SK-N-SH treated with all-trans-retinoic acid at 6 μM for 48 hours (cell line): ENCODE data around the gene FAM151A.

ENCODE experiments used
- BACH2 ChIP-seq: fragments of 250-450 bp; sonication (Bioruptor Pico); IDR thresholded peaks from 2 replicates; pipeline ENCODE4 v1.9.0; 2021; ENCODE audit warnings: mild to moderate bottlenecking, borderline replicate concordance
- ESRRG ChIP-seq: fragments of 250-450 bp; sonication (Bioruptor Pico); IDR thresholded peaks from 2 replicates; pipeline ENCODE4 v1.6.1; 2021; ENCODE audit warnings: mild to moderate bottlenecking
- GLIS3 ChIP-seq: fragments of 250-450 bp; sonication (Bioruptor Pico); IDR thresholded peaks from 2 replicates; pipeline ENCODE4 v1.5.0; 2020; ENCODE audit warnings: mild to moderate bottlenecking, moderate library complexity
- OSR1 ChIP-seq: fragments of 250-450 bp; sonication (Bioruptor Pico); IDR thresholded peaks from 2 replicates; pipeline ENCODE4 v1.8.0; 2022; ENCODE audit warnings: moderate library complexity, mild to moderate bottlenecking, inconsistent platforms
- TCF4 ChIP-seq: fragments of 250-450 bp; sonication (Bioruptor Pico); IDR thresholded peaks from 2 replicates; pipeline ENCODE4 v1.8.0; 2021; ENCODE audit warnings: mild to moderate bottlenecking, moderate library complexity, borderline replicate concordance
- ZC3H10 ChIP-seq: fragments of 250-450 bp; sonication (Bioruptor Pico); IDR thresholded peaks from 2 replicates; pipeline ENCODE4 v1.5.1; 2021; ENCODE audit warnings: mild to moderate bottlenecking, moderate library complexity
- ZFP3 ChIP-seq: fragments of 250-450 bp; sonication (Bioruptor Pico); IDR thresholded peaks from 2 replicates; pipeline ENCODE4 v1.5.0; 2020; ENCODE audit warnings: mild to moderate bottlenecking, moderate library complexity
- ZFP30 ChIP-seq: fragments of 450-650 bp; formaldehyde crosslinking; IDR thresholded peaks from 2 replicates; pipeline ENCODE4 v1.5.0; 2022; ENCODE audit warnings: mild to moderate bottlenecking, moderate library complexity
- ZNF565 ChIP-seq: fragments of 450-650 bp; formaldehyde crosslinking; conservative IDR thresholded peaks from 2 replicates; pipeline ENCODE4 v1.5.0; 2020; ENCODE audit warnings: low read depth, mild to moderate bottlenecking, moderate library complexity
- ZNF70 ChIP-seq: fragments of 450-650 bp; formaldehyde crosslinking; IDR thresholded peaks from 2 replicates; pipeline ENCODE4 v1.5.0; 2020; ENCODE audit warnings: mild to moderate bottlenecking, moderate library complexity
- ZNF8 ChIP-seq: fragments of 450-650 bp; formaldehyde crosslinking; IDR thresholded peaks from 2 replicates; pipeline ENCODE4 v1.5.0; 2020; ENCODE audit warnings: mild to moderate bottlenecking, moderate library complexity
- TF ChIP-seq, protein P1 (sequence below): fragments of 250-450 bp; sonication (Bioruptor Pico); IDR thresholded peaks from 2 replicates; pipeline ENCODE4 v1.8.0; 2020; ENCODE audit warnings: mild to moderate bottlenecking, moderate library complexity, borderline replicate concordance
- TF ChIP-seq, protein P2 (sequence below): fragments of 250-450 bp; sonication (Bioruptor Pico); IDR thresholded peaks from 2 replicates; pipeline ENCODE4 v1.5.1; 2020; ENCODE audit warnings: low read depth, mild to moderate bottlenecking, moderate library complexity

DNA sequence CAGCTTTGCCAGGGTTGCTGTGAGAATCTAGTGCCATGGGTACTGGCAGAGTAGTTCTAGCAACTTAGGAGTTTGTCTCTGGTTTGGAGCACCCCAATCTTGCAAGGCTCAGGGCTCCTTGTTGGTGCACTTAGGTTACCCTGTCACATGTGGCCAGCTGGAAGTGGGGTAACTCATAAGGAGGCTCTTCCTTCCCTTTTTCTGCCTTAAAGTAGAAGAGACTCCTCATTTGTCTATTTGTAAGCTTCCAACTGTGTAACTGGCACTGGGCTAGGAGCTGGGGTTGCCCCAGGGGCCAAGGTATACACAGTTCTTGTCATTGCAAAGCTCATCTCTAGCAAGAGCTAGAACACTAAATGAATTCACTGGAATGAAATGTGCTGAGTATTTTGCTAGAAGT lies 28.8 kb upstream of the FAM151A start:
- TF ChIP-seq ZC3H10 (CRISPR knock-in tag) = no peak
- no peak for TF ChIP-seq ZFP3 (CRISPR knock-in tag)
- no peak for TF ChIP-seq ZFP30
- TF ChIP-seq ESRRG (CRISPR knock-in tag) = no peak
- TF ChIP-seq GLIS3 (CRISPR knock-in tag) = no peak
- no peak for TF ChIP-seq ZNF565 (CRISPR knock-in tag)
- TF ChIP-seq OSR1 (CRISPR knock-in tag) = no peak
- no peak for TF ChIP-seq ZNF8 (CRISPR knock-in tag)
- TF ChIP-seq TCF4 (CRISPR knock-in tag) = no peak
- TF ChIP-seq, protein P1, sequence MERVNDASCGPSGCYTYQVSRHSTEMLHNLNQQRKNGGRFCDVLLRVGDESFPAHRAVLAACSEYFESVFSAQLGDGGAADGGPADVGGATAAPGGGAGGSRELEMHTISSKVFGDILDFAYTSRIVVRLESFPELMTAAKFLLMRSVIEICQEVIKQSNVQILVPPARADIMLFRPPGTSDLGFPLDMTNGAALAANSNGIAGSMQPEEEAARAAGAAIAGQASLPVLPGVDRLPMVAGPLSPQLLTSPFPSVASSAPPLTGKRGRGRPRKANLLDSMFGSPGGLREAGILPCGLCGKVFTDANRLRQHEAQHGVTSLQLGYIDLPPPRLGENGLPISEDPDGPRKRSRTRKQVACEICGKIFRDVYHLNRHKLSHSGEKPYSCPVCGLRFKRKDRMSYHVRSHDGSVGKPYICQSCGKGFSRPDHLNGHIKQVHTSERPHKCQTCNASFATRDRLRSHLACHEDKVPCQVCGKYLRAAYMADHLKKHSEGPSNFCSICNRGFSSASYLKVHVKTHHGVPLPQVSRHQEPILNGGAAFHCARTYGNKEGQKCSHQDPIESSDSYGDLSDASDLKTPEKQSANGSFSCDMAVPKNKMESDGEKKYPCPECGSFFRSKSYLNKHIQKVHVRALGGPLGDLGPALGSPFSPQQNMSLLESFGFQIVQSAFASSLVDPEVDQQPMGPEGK (CRISPR knock-in tag) = no peak
- TF ChIP-seq, protein P2, sequence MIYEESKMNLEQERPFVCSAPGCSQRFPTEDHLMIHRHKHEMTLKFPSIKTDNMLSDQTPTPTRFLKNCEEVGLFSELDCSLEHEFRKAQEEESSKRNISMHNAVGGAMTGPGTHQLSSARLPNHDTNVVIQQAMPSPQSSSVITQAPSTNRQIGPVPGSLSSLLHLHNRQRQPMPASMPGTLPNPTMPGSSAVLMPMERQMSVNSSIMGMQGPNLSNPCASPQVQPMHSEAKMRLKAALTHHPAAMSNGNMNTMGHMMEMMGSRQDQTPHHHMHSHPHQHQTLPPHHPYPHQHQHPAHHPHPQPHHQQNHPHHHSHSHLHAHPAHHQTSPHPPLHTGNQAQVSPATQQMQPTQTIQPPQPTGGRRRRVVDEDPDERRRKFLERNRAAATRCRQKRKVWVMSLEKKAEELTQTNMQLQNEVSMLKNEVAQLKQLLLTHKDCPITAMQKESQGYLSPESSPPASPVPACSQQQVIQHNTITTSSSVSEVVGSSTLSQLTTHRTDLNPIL (CRISPR knock-in tag) = no peak
- no peak for TF ChIP-seq ZNF70 (CRISPR knock-in tag)
- no peak for TF ChIP-seq BACH2 (CRISPR knock-in tag)
